GM21515 (cell line): ENCODE data around the gene ELF1.
"Not testable (repeated sequence)": the region's sequence is repeated elsewhere in the genome, so short reads cannot be mapped to it uniquely, and the experiment has no call there.

Experiments used
- ATAC-seq: cut with Tn5 transposase; IDR thresholded peaks from one replicate; pipeline ENCODE4 v1.9.1; 2021; ENCODE audit not compliant: unreplicated experiment

The ELF1 gene

GRCh38 chr13:40983259-40983658 is 35.9 kb downstream of the ELF1 start:
- ATAC-seq: no peak

GRCh38 chr13:40982772-40983171 is 36.3 kb downstream of the ELF1 start:
- peak; percentile 56 for ATAC-seq

- ATAC-seq: no peak
Measured at GRCh38 chr13:40981949-40982348, 37.2 kb downstream of the ELF1 start.

GRCh38 chr13:40981361-40981760 is 37.8 kb downstream of the ELF1 start:
- ATAC-seq: no peak

GRCh38 chr13:40980461-40980860 is 38.7 kb downstream of the ELF1 start:
- ATAC-seq: no peak

GRCh38 chr13:40979232-40979631 is 39.9 kb downstream of the ELF1 start:
- no peak for ATAC-seq

- ATAC-seq: not testable (repeated sequence)
Measured at GRCh38 chr13:40978109-40978508, 41.0 kb downstream of the ELF1 start.

- ATAC-seq: no peak
Measured at GRCh38 chr13:40975441-40975840, 43.7 kb downstream of the ELF1 start.

- peak; percentile 57 for ATAC-seq
Measured at GRCh38 chr13:40974460-40975407, 44.4 kb downstream of the ELF1 start.

- ATAC-seq: no peak
Measured at GRCh38 chr13:40973409-40973808, 45.7 kb downstream of the ELF1 start.

- no peak for ATAC-seq
Measured at GRCh38 chr13:40971321-40971720, 47.8 kb downstream of the ELF1 start.

- no peak for ATAC-seq
Measured at GRCh38 chr13:40970803-40971202, 48.3 kb downstream of the ELF1 start.

- ATAC-seq: peak; percentile 55
Measured at GRCh38 chr13:40969169-40969901, 49.8 kb downstream of the ELF1 start.

- ATAC-seq: no peak
Measured at GRCh38 chr13:40968416-40969000, 50.6 kb downstream of the ELF1 start.

GRCh38 chr13:40966298-40966697 is 52.8 kb downstream of the ELF1 start:
- no peak for ATAC-seq

GRCh38 chr13:40963927-40964326 is 55.2 kb downstream of the ELF1 start:
- no peak for ATAC-seq

- no peak for ATAC-seq
Measured at GRCh38 chr13:40961826-40962225, 57.3 kb downstream of the ELF1 start.

- peak; percentile 49 for ATAC-seq
Measured at GRCh38 chr13:40961214-40961613, 57.9 kb downstream of the ELF1 start.

- no peak for ATAC-seq
Measured at GRCh38 chr13:40960716-40961115, 58.4 kb downstream of the ELF1 start.

- ATAC-seq: no peak
Measured at GRCh38 chr13:40958655-40959054, 60.5 kb downstream of the ELF1 start.

GRCh38 chr13:40946485-40946884 is 72.6 kb downstream of the ELF1 start:
- ATAC-seq: no peak

- no peak for ATAC-seq
Measured at GRCh38 chr13:40943073-40943472, 76.0 kb downstream of the ELF1 start.
